ENCODE measurements around the gene ADGRG6. TPM values are rescaled to one million over a fixed set of nuclear protein-coding genes. Genes with fewer than 3 reads are reported as not detected.
"Not testable (repeated sequence)": the region's sequence is repeated elsewhere in the genome, so short reads cannot be mapped to it uniquely, and the experiment has no call there.

The ADGRG6 gene
- total and polyA plus RNA-seq, 3 experiments from 2014 or later, result 0.35 to 0.97 TPM; not detected in 1

GRCh38 chr6:142454848-142455247 is 153.0 kb downstream of the ADGRG6 start:
- H3K27ac Mint-ChIP-seq; H3K9me3 Mint-ChIP-seq; H3K36me3 Mint-ChIP-seq; CTCF ChIA-PET; H3K4me3 Mint-ChIP-seq; H3K27ac ChIP-seq (ENCODE audit: low read depth, low read length); POLR2A ChIA-PET; H3K9me3 ChIP-seq (ENCODE audit: low read length); H3K36me3 ChIP-seq (ENCODE audit: insufficient read depth, low read length); H3K4me3 ChIP-seq (ENCODE audit: low read length); H3K27me3 ChIP-seq (ENCODE audit: insufficient read depth, low read length, poor library complexity, severe bottlenecking); DNase-seq; H3K4me1 Mint-ChIP-seq; H3K4me1 ChIP-seq (ENCODE audit: insufficient read depth, low read length): not testable (repeated sequence)
- H3K27me3 Mint-ChIP-seq, result peaks cover 4 to 14% of the 10 kb centered on the region in 2 donors

GRCh38 chr6:142455957-142456589 is 154.3 kb downstream of the ADGRG6 start:
- no peak for DNase-seq
- no peak overlapping the region for H3K27ac Mint-ChIP-seq
- no peaks in the 10 kb centered on the region for H3K27me3 ChIP-seq (ENCODE audit: insufficient read depth, low read length, poor library complexity, severe bottlenecking)
- H3K27ac ChIP-seq (ENCODE audit: low read depth, low read length), result no peak overlapping the region
- H3K9me3 ChIP-seq (ENCODE audit: low read length), result no peaks in the 10 kb centered on the region
- ChIA-PET CTCF (no interaction called here), POLR2A (no interaction called here)
- H3K4me1 ChIP-seq (ENCODE audit: insufficient read depth, low read length), result no peaks in the 10 kb centered on the region
- H3K4me3 Mint-ChIP-seq, result no peak overlapping the region
- peaks cover 6 to 10% of the 10 kb centered on the region in 2 donors for H3K27me3 Mint-ChIP-seq
- H3K4me3 ChIP-seq (ENCODE audit: low read length), result no peak overlapping the region
- H3K4me1 Mint-ChIP-seq, result no peaks in the 10 kb centered on the region
- no peaks in the 10 kb centered on the region for H3K36me3 ChIP-seq (ENCODE audit: insufficient read depth, low read length)
- H3K36me3 Mint-ChIP-seq, result no peaks in the 10 kb centered on the region
- H3K9me3 Mint-ChIP-seq, result no peaks in the 10 kb centered on the region

GRCh38 chr6:142457638-142458406 is 156.0 kb downstream of the ADGRG6 start:
- Mint-ChIP-seq H3K9me3 (peaks cover 0 to 4% (median 0%) of the 10 kb centered on the region in 5 donors), H3K27me3 (peaks cover 6 to 16% of the 10 kb centered on the region in 2 donors), H3K27ac (no peak overlapping the region), H3K36me3 (no peaks in the 10 kb centered on the region), H3K4me3 (no peak overlapping the region), H3K4me1 (no peaks in the 10 kb centered on the region)
- Histone ChIP-seq H3K36me3 (ENCODE audit: insufficient read depth, low read length) (no peaks in the 10 kb centered on the region), H3K27me3 (ENCODE audit: insufficient read depth, low read length, poor library complexity, severe bottlenecking) (no peaks in the 10 kb centered on the region), H3K27ac (ENCODE audit: low read depth, low read length) (no peak overlapping the region), H3K4me3 (ENCODE audit: low read length) (no peak overlapping the region), H3K9me3 (ENCODE audit: low read length) (no peaks in the 10 kb centered on the region), H3K4me1 (ENCODE audit: insufficient read depth, low read length) (no peaks in the 10 kb centered on the region)
- no peak for DNase-seq
- POLR2A ChIA-PET, result no interaction called here
- CTCF ChIA-PET, result interaction anchor here (1.6 kb wide), 1 partner anchor 17 kb away, joined by 6 read pairs; no protein-coding TSS in a partner anchor

- Mint-ChIP-seq H3K27me3 (peaks cover 10 to 22% of the 10 kb centered on the region in 2 donors), H3K27ac (peak overlapping the region in 1 of 8 donors; percentile 5), H3K36me3 (peaks cover 0 to 3% (median 0%) of the 10 kb centered on the region in 3 donors), H3K9me3 (peaks cover 0 to 4% (median 0%) of the 10 kb centered on the region in 5 donors), H3K4me3 (no peak overlapping the region), H3K4me1 (no peaks in the 10 kb centered on the region)
- no peaks in the 10 kb centered on the region for H3K36me3 ChIP-seq (ENCODE audit: insufficient read depth, low read length)
- DNase-seq, result no peak
- H3K9me3 ChIP-seq (ENCODE audit: low read length), result no peaks in the 10 kb centered on the region
- ChIA-PET CTCF (interaction anchor here (1.6 kb wide), 1 partner anchor 16 kb away, joined by 6 read pairs; no protein-coding TSS in a partner anchor), POLR2A (no interaction called here)
- H3K27me3 ChIP-seq (ENCODE audit: insufficient read depth, low read length, poor library complexity, severe bottlenecking), result no peaks in the 10 kb centered on the region
- H3K27ac ChIP-seq (ENCODE audit: low read depth, low read length), result no peak overlapping the region
- no peak overlapping the region for H3K4me3 ChIP-seq (ENCODE audit: low read length)
- H3K4me1 ChIP-seq (ENCODE audit: insufficient read depth, low read length), result no peaks in the 10 kb centered on the region
These were observed 157.0 kb downstream of the ADGRG6 start for GRCh38 chr6:142458836-142459235.

- ChIA-PET POLR2A (no interaction called here), CTCF (no interaction called here)
- no peak overlapping the region for H3K27ac ChIP-seq (ENCODE audit: low read depth, low read length)
- Mint-ChIP-seq H3K4me1 (no peaks in the 10 kb centered on the region), H3K27ac (peak overlapping the region in 1 of 8 donors; percentile 5), H3K27me3 (peaks cover 7 to 22% of the 10 kb centered on the region in 2 donors), H3K4me3 (no peak overlapping the region), H3K36me3 (peaks cover 0 to 3% (median 0%) of the 10 kb centered on the region in 3 donors), H3K9me3 (peaks cover 0 to 4% (median 0%) of the 10 kb centered on the region in 5 donors)
- H3K36me3 ChIP-seq (ENCODE audit: insufficient read depth, low read length), result no peaks in the 10 kb centered on the region
- no peaks in the 10 kb centered on the region for H3K4me1 ChIP-seq (ENCODE audit: insufficient read depth, low read length)
- H3K4me3 ChIP-seq (ENCODE audit: low read length), result no peak overlapping the region
- no peaks in the 10 kb centered on the region for H3K9me3 ChIP-seq (ENCODE audit: low read length)
- DNase-seq, result no peak
- H3K27me3 ChIP-seq (ENCODE audit: insufficient read depth, low read length, poor library complexity, severe bottlenecking), result no peaks in the 10 kb centered on the region
These were observed 157.5 kb downstream of the ADGRG6 start for GRCh38 chr6:142459271-142459670.

GRCh38 chr6:142462260-142462659 is 160.5 kb downstream of the ADGRG6 start:
- Histone ChIP-seq H3K4me3 (ENCODE audit: low read length) (no peak overlapping the region), H3K4me1 (ENCODE audit: insufficient read depth, low read length) (no peaks in the 10 kb centered on the region), H3K9me3 (ENCODE audit: low read length) (no peaks in the 10 kb centered on the region), H3K36me3 (ENCODE audit: insufficient read depth, low read length) (no peaks in the 10 kb centered on the region), H3K27ac (ENCODE audit: low read depth, low read length) (no peak overlapping the region), H3K27me3 (ENCODE audit: insufficient read depth, low read length, poor library complexity, severe bottlenecking) (no peaks in the 10 kb centered on the region)
- peaks cover 0 to 4% (median 0%) of the 10 kb centered on the region in 5 donors for H3K9me3 Mint-ChIP-seq
- no peak overlapping the region for H3K4me3 Mint-ChIP-seq
- peaks cover 6 to 22% of the 10 kb centered on the region in 2 donors for H3K27me3 Mint-ChIP-seq
- no peaks in the 10 kb centered on the region for H3K4me1 Mint-ChIP-seq
- DNase-seq, result no peak
- CTCF ChIA-PET, result no interaction called here
- no peak overlapping the region for H3K27ac Mint-ChIP-seq
- peaks cover 0 to 3% (median 0%) of the 10 kb centered on the region in 3 donors for H3K36me3 Mint-ChIP-seq
- POLR2A ChIA-PET, result no interaction called here

GRCh38 chr6:142463988-142464387 is 162.2 kb downstream of the ADGRG6 start:
- POLR2A ChIA-PET, result no interaction called here
- Histone ChIP-seq H3K27ac (ENCODE audit: low read depth, low read length) (no peak overlapping the region), H3K27me3 (ENCODE audit: insufficient read depth, low read length, poor library complexity, severe bottlenecking) (no peaks in the 10 kb centered on the region), H3K4me1 (ENCODE audit: insufficient read depth, low read length) (no peaks in the 10 kb centered on the region), H3K4me3 (ENCODE audit: low read length) (no peak overlapping the region), H3K9me3 (ENCODE audit: low read length) (no peaks in the 10 kb centered on the region), H3K36me3 (ENCODE audit: insufficient read depth, low read length) (no peaks in the 10 kb centered on the region)
- Mint-ChIP-seq H3K27me3 (peaks cover 8 to 22% of the 10 kb centered on the region in 2 donors), H3K27ac (no peak overlapping the region), H3K9me3 (peaks cover 0 to 4% (median 2%) of the 10 kb centered on the region in 5 donors), H3K4me3 (no peak overlapping the region), H3K36me3 (peaks cover 0 to 3% (median 0%) of the 10 kb centered on the region in 3 donors), H3K4me1 (no peaks in the 10 kb centered on the region)
- no peak for DNase-seq
- CTCF ChIA-PET, result no interaction called here

- H3K27ac Mint-ChIP-seq, result no peak overlapping the region
- no peaks in the 10 kb centered on the region for H3K4me1 Mint-ChIP-seq
- peaks cover 2 to 3% of the 10 kb centered on the region in 2 donors for H3K27me3 Mint-ChIP-seq
- no peak overlapping the region for H3K4me3 ChIP-seq (ENCODE audit: low read length)
- POLR2A ChIA-PET, result no interaction called here
- H3K27me3 ChIP-seq (ENCODE audit: insufficient read depth, low read length, poor library complexity, severe bottlenecking), result no peaks in the 10 kb centered on the region
- no peaks in the 10 kb centered on the region for H3K4me1 ChIP-seq (ENCODE audit: insufficient read depth, low read length)
- no peak for DNase-seq
- no peaks in the 10 kb centered on the region for H3K36me3 ChIP-seq (ENCODE audit: insufficient read depth, low read length)
- CTCF ChIA-PET, result no interaction called here
- H3K4me3 Mint-ChIP-seq, result no peak overlapping the region
- H3K27ac ChIP-seq (ENCODE audit: low read depth, low read length), result no peak overlapping the region
- H3K9me3 Mint-ChIP-seq, result peaks cover 0 to 2% (median 0%) of the 10 kb centered on the region in 5 donors
- H3K36me3 Mint-ChIP-seq, result no peaks in the 10 kb centered on the region
- no peaks in the 10 kb centered on the region for H3K9me3 ChIP-seq (ENCODE audit: low read length)
These were observed 167.4 kb downstream of the ADGRG6 start for GRCh38 chr6:142469220-142469619.
